ENCODE measurements around the gene CEND1.

CEND1 gene

GRCh38 chr11:789943-790342 is at the start of gene CEND1:
CEND1 (minus strand) TSS chr11:790090; CDS start chr11:788576, 1,514 bp downstream.
- DNase-seq (ENCODE audit: low spot score): peak; percentile 87

GRCh38 chr11:839280-839623 is 49.4 kb upstream of the CEND1 start:
- DNase-seq (ENCODE audit: low spot score): no peak

DNA sequence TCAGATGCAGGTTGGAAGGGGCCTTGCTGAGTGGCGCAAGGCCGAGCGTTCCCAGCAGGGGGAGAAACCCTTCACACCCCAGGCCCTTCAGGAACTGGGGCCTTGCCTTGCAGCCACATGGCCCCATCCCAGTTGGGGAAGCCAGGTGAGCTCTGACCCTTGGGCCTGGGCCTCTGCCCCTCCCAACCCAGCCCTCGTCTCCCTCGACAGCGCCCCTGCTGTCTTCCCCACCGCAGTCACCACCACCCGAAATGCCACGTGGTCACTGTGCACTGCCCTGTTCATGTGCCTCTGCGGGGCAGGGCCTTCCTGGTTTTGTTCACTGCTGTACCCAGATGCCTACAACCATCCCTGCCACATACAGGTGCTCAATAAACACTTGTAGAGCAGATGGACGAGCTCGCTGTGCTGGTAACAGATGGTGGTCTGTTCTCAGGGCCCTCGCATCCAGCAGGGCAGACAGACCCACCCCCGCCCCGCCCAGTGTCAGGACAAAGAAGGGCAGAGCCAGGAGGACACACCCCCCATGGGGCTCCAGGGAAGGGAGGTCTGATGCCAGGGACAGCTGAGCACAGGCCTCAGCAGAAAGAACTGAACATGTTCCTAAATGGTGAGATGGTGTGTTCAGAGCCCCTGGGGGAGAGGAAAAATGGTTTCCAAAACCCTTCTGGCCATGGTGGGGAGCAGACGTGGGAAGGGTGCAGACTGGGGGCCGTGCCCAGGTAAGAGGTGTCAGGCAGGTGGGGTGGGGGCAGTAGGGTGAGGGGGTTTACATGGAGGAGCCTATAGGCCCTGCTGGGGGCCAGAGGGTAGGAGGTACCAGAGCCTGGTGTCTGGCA is 48.8 kb upstream of the CEND1 start:
- DNase-seq (ENCODE audit: low spot score): no peak

- DNase-seq (ENCODE audit: low spot score): no peak
Measured at GRCh38 chr11:837990-838307, 48.1 kb upstream of the CEND1 start.

DNA sequence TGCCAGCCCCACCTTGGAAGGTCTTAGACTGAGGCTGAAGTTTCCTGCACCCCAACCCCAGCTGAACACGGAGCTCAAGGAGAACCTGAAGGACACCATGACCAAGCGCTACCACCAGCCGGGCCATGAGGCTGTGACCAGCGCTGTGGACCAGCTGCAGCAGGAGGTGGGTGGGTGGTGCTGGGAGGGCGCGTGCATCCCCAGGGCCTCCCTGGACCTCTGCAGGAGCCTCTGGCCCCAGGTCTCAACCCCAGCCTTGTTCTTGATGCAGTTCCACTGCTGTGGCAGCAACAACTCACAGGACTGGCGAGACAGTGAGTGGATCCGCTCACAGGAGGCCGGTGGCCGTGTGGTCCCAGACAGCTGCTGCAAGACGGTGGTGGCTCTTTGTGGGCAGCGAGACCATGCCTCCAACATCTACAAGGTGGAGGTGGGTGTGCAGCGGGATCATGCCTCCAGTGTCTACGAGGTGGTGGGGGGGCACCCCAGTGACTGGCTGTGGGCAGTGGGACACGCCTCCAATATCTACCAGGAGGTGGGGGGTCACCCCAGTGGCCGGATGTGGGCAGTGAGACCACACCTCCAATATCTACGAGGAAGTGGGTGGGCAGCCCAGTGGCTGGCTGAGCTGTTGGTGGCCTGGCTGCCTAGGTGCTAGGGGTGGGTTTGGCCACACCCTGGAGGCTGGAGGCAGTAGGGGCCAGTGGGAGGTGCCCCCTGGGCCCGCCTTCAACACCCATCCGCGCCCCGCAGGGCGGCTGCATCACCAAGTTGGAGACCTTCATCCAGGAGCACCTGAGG is 47.5 kb upstream of the CEND1 start:
- DNase-seq (ENCODE audit: low spot score): no peak

DNA sequence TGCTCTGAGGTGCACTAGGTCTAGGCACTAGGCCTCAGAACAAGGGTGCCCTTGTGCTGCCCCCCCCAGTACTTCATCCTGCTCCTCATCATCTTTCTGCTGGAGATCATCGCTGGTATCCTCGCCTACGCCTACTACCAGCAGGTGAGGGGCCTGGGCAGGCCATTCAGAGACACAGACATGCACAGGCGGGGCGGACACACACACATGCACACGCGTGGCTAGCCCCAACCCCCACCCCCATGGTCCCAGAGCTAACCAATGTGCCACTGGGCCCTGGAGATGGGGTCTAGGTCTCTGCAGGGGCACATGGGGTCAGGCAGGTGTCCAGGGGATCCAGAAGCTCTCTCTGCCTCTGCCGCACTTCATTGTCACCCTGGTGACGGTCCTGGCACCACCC is 46.8 kb upstream of the CEND1 start:
- DNase-seq (ENCODE audit: low spot score): no peak

- DNase-seq (ENCODE audit: low spot score): no peak
Measured at GRCh38 chr11:836274-836673, 46.4 kb upstream of the CEND1 start.

DNA sequence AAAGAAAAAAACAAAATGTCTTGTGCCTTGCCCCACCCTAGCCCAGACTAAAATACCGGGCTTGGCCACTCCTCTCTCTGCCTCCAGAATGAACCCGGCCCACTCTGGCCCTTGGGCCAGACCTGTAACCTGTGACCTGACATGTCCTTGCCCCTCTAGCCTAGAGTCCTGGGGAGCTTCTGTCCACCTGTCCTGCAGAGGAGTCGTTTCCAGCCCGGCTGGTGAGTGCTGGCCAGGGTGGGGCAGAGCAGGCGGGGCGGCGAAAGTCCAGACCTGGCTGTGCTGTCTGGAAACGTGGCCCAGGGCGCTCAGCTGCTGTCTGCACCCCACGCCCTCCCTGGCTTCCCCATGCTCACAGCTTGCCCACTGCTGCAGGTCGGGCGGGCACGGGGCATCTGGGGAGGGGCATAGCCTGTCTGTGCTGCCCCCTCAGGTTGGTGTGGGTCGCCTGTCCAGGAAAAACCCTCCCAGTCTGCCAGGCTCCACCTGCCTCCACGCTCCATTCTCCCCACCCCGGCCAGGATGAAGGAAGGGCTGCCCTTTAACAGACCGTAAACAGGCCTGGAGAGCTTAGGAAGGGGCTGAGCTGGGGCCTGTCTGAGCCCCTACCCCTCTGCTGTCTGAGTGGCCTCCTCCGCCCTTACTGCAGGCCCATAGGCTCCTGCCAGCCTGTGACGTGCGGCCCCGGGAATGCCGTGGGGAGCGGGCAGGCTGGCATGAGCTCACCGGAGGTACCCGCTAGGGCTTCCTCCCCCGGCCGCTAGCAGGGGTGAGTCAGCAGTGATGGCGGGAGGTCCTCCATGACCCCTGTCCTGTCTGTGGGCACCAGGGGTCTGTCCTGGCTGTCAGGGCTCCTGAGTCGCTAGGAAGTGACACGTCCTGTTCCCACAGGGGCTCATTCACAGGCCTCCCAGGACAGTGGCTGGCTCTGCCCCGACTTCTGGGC is 44.8 kb upstream of the CEND1 start:
- peak; percentile 74 for DNase-seq (ENCODE audit: low spot score)

- DNase-seq (ENCODE audit: low spot score): no peak
Measured at GRCh38 chr11:833849-834311, 44.0 kb upstream of the CEND1 start.

DNA sequence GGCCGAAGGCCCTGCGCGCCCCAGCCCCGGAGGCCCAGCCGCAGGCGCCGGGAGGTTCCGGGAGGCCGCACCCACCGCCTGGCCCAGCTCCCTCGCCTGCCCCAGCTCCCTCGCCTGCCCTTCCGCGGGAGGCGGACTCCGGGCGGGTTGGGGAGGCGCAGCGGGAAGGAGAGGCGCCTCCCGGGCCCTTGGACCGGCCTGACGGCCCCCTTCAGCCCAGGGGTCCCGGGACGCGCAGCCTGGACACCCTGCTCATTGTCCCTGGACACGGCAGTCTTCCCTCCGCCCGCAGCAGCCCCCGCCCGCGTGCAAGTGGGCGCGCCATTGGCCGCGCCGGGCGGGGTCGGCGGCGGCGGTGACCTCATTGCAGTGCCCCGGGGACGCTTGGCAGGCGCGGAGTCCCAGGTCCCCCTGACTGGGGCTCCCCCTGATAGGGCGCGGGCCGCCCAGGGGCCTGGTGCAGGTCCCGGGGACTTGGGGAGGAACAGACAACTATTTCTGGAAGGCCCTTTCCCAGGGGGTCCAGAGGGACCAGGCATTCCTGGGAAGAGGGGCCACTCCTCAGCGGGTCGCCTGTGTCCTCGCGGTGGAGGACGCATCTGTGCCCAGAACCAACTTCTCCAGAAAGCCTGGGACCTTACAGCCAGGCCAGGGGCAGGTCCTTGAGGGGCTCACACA is 43.4 kb upstream of the CEND1 start:
- DNase-seq (ENCODE audit: low spot score): no peak

DNA sequence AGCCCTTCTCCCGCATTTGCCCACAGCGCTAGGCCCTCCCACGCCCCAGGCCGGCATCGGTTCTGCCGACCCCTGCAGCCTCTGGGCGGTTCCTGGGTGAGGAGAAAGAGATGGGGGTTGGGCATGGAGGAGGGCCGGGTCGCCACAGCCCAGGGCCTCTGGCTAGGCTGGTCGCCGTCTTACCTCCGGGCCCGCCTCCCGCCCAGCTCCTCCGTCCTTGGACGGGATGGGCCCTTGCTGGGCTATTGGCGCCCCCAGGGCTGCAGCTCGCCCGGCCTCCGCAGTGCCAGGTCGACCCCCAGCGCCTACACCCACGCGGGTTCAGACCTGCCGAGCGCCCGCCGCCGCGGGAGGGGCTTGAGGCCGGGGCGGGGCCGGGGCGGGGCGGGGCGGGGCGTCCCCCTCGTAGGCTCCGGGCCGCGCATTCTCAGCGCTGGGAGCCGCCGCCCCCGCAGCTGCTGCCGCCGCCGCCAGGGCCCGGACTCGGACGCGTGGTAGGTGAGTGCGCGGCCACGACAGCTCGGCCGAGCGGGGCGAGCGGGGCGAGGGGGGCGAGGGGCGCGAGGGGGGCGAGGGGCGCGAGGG is 42.7 kb upstream of the CEND1 start, which contains the start of gene CD151:
TSS of gene CD151 (plus strand) at position 424 of the 585 bp plus-strand sequence. CDS start 3,118 bp downstream, outside the sequence.
- peak; percentile 82 for DNase-seq (ENCODE audit: low spot score)

DNA sequence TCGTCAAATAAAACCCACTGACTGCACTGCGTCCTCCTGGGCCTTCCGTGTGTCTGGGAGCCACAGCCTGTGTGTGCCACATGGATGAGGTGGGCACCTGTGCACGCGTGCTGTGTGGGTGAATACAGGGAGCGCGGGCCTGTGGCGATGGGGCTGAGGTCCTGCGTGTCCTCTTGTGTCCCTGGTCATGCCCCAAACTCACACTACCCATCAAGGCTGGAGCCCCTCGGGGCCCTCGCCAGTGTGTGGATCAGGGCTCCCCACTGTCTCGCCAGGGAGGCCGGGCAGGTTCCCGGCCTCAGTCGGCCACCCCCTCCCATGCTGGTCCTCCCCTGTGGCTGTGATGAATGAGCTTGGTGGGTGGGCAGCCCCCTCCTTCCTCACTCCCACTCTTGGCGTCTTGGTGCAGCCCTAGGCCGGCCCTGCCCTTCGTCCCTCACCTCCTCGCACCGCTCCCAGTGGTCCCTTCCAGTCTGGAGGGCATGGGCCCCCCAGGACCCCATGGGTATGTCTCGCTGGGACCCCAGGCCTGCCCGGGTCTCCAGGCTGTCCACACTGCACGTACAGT is 42.2 kb upstream of the CEND1 start:
- DNase-seq (ENCODE audit: low spot score): no peak

GRCh38 chr11:831118-831864 is 41.4 kb upstream of the CEND1 start:
- no peak for DNase-seq (ENCODE audit: low spot score)

- DNase-seq (ENCODE audit: low spot score): peak; percentile 73
Measured at GRCh38 chr11:830295-831117, 40.6 kb upstream of the CEND1 start.

DNA sequence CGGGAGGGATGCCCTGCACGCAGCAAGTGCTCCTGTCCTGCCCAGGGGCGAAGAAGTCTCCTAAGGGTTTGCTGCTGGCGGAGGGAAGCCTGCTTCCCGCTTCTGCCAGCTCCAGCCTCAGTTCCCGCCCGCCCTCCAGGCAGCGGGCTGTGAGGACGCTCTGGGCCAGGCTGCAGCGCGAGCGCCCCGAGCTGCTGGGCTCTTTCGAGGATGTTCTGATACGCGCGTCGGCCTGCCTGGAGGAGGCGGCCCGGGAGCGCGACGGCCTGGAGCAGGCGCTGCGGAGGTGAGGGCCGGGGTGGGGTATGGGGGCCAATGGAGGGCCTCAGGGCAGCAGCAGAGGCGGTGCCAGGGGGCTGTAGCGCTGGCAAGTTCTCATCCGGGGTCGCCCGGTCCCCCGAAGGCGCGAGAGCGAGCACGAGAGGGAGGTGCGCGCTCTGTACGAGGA is 40.0 kb upstream of the CEND1 start:
- no peak for DNase-seq (ENCODE audit: low spot score)

- DNase-seq (ENCODE audit: low spot score): no peak
Measured at GRCh38 chr11:829176-829846, 39.4 kb upstream of the CEND1 start.

GRCh38 chr11:828506-829175 is 38.8 kb upstream of the CEND1 start:
- no peak for DNase-seq (ENCODE audit: low spot score)

DNA sequence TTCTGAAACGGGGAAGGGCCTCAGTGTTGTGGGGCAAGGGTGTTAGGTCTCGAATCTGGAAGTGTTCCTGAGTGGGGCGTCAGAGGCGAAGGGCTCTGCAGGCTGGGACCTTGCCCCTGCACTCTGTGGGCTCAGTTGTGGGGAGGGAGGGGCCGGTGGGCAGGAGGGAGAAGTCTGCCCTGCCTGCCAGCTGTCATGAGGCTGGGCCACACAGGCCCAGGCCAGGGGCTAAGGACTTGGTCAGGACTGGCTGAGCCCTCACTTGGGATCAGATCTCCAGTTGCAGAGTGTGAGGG is 38.0 kb upstream of the CEND1 start, which contains the start of gene CRACR2B:
TSS of gene CRACR2B (plus strand) at position 23 of the 296 bp plus-strand sequence. CDS start 689 bp downstream, outside the sequence.
- DNase-seq (ENCODE audit: low spot score): no peak

Measured in AG08396 (cell line).